HepG2 (cell line): ENCODE results near the gene ARMH4. TPM values are rescaled to one million over a fixed set of nuclear protein-coding genes. Genes with fewer than 3 reads are reported as not detected.

Experiments
- ATAC-seq: fragments of 200-7000 bp; cut with Tn5 transposase; 3 replicates; pipeline ENCODE4 v1.9.1; 2020; ENCODE audit warnings: mild to moderate bottlenecking, moderate library complexity
- BruUV-seq: library from RNA; stranded (reverse); fragments of 400-500 nt; replicated peaks from 2 replicates; lab custom pipeline; 2021; lab: Mats Ljungman, UMichigan
- CTCF ChIA-PET: fragments of 300-600 bp; formaldehyde crosslinking; extraction: SDS; loops from one replicate; lab custom pipeline; 2021; ENCODE audit warnings: low total read pairs, inconsistent platforms, low intra/inter-chr PET ratio; lab: Yijun Ruan, JAX
- POLR2A ChIA-PET: fragments of 350-600 bp; sonication (Branson Sonifier 250); formaldehyde crosslinking; loops from one replicate; lab custom pipeline; 2020; ENCODE audit warnings: antibody characterized with exemption, inconsistent platforms; lab: Yijun Ruan, JAX
- DNase-seq: peaks from one replicate; pipeline ENCODE4 v3.0.0-alpha.2; 2015; ENCODE audit warnings: low spot score
- FAIRE-seq: peaks from 3 replicates; lab custom pipeline; 2011; peaks lifted over from hg19 to GRCh38; lab: Jason Lieb, UNC
- H2AFZ ChIP-seq: one replicate; pipeline ENCODE4 v1.6.1; 2011; ENCODE audit warnings: low read length, inconsistent platforms
- H3K27ac ChIP-seq: fragments of 300-600 bp; 3 replicates; pipeline ENCODE4 v1.8.0; 2011; ENCODE audit warnings: mixed run types, mild to moderate bottlenecking, mixed read lengths, low read length, inconsistent platforms; ENCODE audit not compliant: insufficient read depth; ENCODE audit errors: extremely low read length
- H3K27me3 ChIP-seq, 2 experiments: fragments of 200-600 bp in 1 of 2; 2 replicates in 1 of 2; 3 replicates in 1 of 2; pipeline versions ENCODE4 v1.6.0 to v1.8.0; 2011; ENCODE audit warnings: low read length in 2 of 2, mild to moderate bottlenecking in 2 of 2, moderate library complexity in 2 of 2, inconsistent platforms in 1 of 2; ENCODE audit not compliant: insufficient read depth in 2 of 2, control insufficient read depth in 1 of 2
- H3K36me3 ChIP-seq, 2 experiments: fragments of 200-600 bp in 1 of 2; replicated peaks in 1 of 2; 2 replicates in 1 of 2; 3 replicates in 1 of 2; pipeline versions ENCODE4 v1.5.1 to v1.8.0; 2011; ENCODE audit warnings: low read length in 2 of 2, inconsistent platforms in 1 of 2; ENCODE audit not compliant: insufficient read depth in 2 of 2, control insufficient read depth in 1 of 2
- H3K4me1 ChIP-seq: 2 replicates; pipeline ENCODE4 v1.5.1; 2012; ENCODE audit warnings: low read length, inconsistent platforms; ENCODE audit not compliant: insufficient read depth
- H3K4me2 ChIP-seq: 2 replicates; pipeline ENCODE4 v1.6.0; 2011; ENCODE audit warnings: low read depth, low read length, inconsistent platforms
- H3K4me3 ChIP-seq, 3 experiments: fragments of 200-600 bp in 1 of 3; sonication (generic), shearing (Covaris generic) in 1 of 3; replicated peaks in 1 of 3; 2 replicates each; pipeline ENCODE4 v1.5.1; 2011 to 2016; ENCODE audit warnings: low read length in 3 of 3, inconsistent platforms in 2 of 3, low read depth in 2 of 3, mild to moderate bottlenecking in 2 of 3, control low read depth in 1 of 3, mixed read lengths in 1 of 3; ENCODE audit not compliant: insufficient read depth in 1 of 3
- H3K79me2 ChIP-seq: one replicate; pipeline ENCODE4 v1.6.1; 2011; ENCODE audit warnings: low read length, inconsistent platforms; ENCODE audit not compliant: insufficient read depth
- H3K9ac ChIP-seq: 2 replicates; pipeline ENCODE4 v1.6.0; 2011; ENCODE audit warnings: mild to moderate bottlenecking, low read depth, low read length, inconsistent platforms; ENCODE audit not compliant: insufficient read depth
- H3K9me3 ChIP-seq: 2 replicates; pipeline ENCODE4 v1.5.1; 2012; ENCODE audit warnings: mild to moderate bottlenecking, low read length
- H4K20me1 ChIP-seq: 2 replicates; pipeline ENCODE4 v1.6.0; 2011; ENCODE audit warnings: inconsistent platforms, mild to moderate bottlenecking, low read length, moderate library complexity; ENCODE audit not compliant: insufficient read depth
- ATF4 ChIP-seq, 2 experiments: fragments of 450-650 bp in 1 of 2; sonication (generic) in 1 of 2; formaldehyde crosslinking; IDR thresholded peaks; 2 replicates each; pipeline versions ENCODE4 v1.5.0 to v1.8.0; 2020 to 2022; ENCODE audit warnings: mild to moderate bottlenecking in 1 of 2, missing genetic modification reagents in 1 of 2
- CTCF ChIP-seq: sonication (generic); formaldehyde crosslinking; IDR thresholded peaks from 2 replicates; pipeline ENCODE4 v1.5.0; 2020; ENCODE audit warnings: mild to moderate bottlenecking, missing genetic modification reagents, moderate library complexity
- RAD21 ChIP-seq: fragments of 450-650 bp; formaldehyde crosslinking; IDR thresholded peaks from 2 replicates; pipeline ENCODE4 v1.5.0; 2020; ENCODE audit warnings: mild to moderate bottlenecking
- STAG1 ChIP-seq: sonication (generic); formaldehyde crosslinking; IDR thresholded peaks from 2 replicates; pipeline ENCODE4 v1.4.0; 2020; ENCODE audit warnings: missing genetic modification reagents
- TFE3 ChIP-seq: IDR thresholded peaks from 2 replicates; pipeline ENCODE4 v1.6.1; 2016
- ZNF362 ChIP-seq: sonication (generic); formaldehyde crosslinking; IDR thresholded peaks from 2 replicates; pipeline ENCODE4 v1.4.0; 2020; ENCODE audit warnings: missing genetic modification reagents, mild to moderate bottlenecking, borderline replicate concordance
- ZNF850 ChIP-seq: sonication (generic); formaldehyde crosslinking; conservative IDR thresholded peaks from 2 replicates; pipeline ENCODE4 v1.9.0; 2021; ENCODE audit warnings: mild to moderate bottlenecking, missing genetic modification reagents
- WGBS: methylation state at CpG from one replicate; pipeline ENCODE4 v1.1.6; 2017; ENCODE audit warnings: low lambda C conversion rate; 5-methylcytosine and 5-hydroxymethylcytosine counted together
- in situ Hi-C: cut with HindIII; loops from 2 replicates; pipeline ENCODE4 v1.10.0; 2017; ENCODE audit warnings: low pct_unique_long_range_greater_than_20kb; ENCODE audit not compliant: extremely low pct_ligation_motif_present
- intact Hi-C: fragments of 100-400 bp; cut with micrococcal nuclease; formaldehyde crosslinking; loops from one replicate; pipeline ENCODE4 v1.10.0; 2022; ENCODE audit not compliant: unreplicated experiment
- polyA plus RNA-seq, 8 experiments: library from polyadenylated mRNA; depleted of rRNA in 3 of 8; stranded (reverse) in 7 of 8; unstranded in 1 of 8; fragments of >200 nt; fragmentation: Illumina TruSeq in 4 of 8; extraction: Trizol in 4 of 8; gene quantifications; 2 replicates each; pipeline versions ENCODE4 v1.2.1 to v1.2.3, GENCODE V29; 2011 to 2016; ENCODE audit warnings: low read depth in 4 of 8, missing spikeins in 1 of 8, mixed read lengths in 1 of 8; ENCODE audit not compliant: insufficient read depth in 1 of 8
- total RNA-seq, 5 experiments: library from RNA; depleted of rRNA; stranded (reverse); fragments of >200 nt; fragmentation: Illumina TruSeq; extraction: Trizol; gene quantifications; 2 replicates each; pipeline ENCODE4 v1.2.3, GENCODE V29; 2016; ENCODE audit warnings: low read depth in 1 of 5

The ARMH4 gene
- total and polyA plus RNA-seq, 2 of the 13 experiments (the other 11 are each of a cell fraction or from before 2014, with no cell fraction given): 0.02 to 0.18 TPM

GRCh38 chr14:58072288-58073071, 79.5 kb downstream of the ARMH4 start:
- Histone ChIP-seq H3K79me2 (no peaks in the 10 kb centered on the region), H3K4me1 (no peaks in the 10 kb centered on the region), H3K9me3 (no peaks in the 10 kb centered on the region), H3K4me3 (no peak overlapping the region), H3K36me3 (no peaks in the 10 kb centered on the region), H3K4me2 (no peak overlapping the region), H2AFZ (no peak overlapping the region), H3K27me3 (no peaks in the 10 kb centered on the region; a peak in 1 of 5 replicates), H3K27ac (no peak overlapping the region), H4K20me1 (no peaks in the 10 kb centered on the region), H3K9ac (no peak overlapping the region)
- 16% methylated on average over 16 of the region's 17 CpGs for WGBS
- peak; percentile 88 for ATAC-seq
- TF ChIP-seq CTCF (CRISPR knock-in tag) (peak; percentile 83), ZNF362 (peak; percentile 96), STAG1 (peak; percentile 80), TFE3 (CRISPR knock-in tag) (no peak), RAD21 (peak; percentile 41; the same call in 1 of the 2 replicates), ATF4 (CRISPR knock-in tag; IDR thresholded peaks at IDR 0.05) (no peak), ZNF850 (CRISPR knock-in tag) (no peak)
- CTCF ChIA-PET: interaction anchor here (0.7 to 2.2 kb wide), 4 partner anchors 380 to 585 kb away, joined by 3 to 13 read pairs (median 4); no protein-coding TSS in a partner anchor
- POLR2A ChIA-PET: no interaction called here
- intact Hi-C loops (loop anchor here (1.0 to 5.0 kb wide), 3 partner anchors 380 to 585 kb away; no protein-coding TSS in a partner anchor), in situ Hi-C loops (loop anchor here (5.0 kb wide), 1 partner anchor 380 kb away; no protein-coding TSS in a partner anchor)
- peak; percentile 56 for DNase-seq
- no TSS peak for BruUV-seq
- peak; percentile 77 for FAIRE-seq
